Fibroblast of skin of left quadriceps (primary cell): ENCODE measurements around the gene KIF25.
A peak's percentile ranks its signal among the peaks of the same experiment; 100 is the strongest.
"Not testable (repeated sequence)": the region's sequence is repeated elsewhere in the genome, so short reads cannot be mapped to it uniquely, and the experiment has no call there.

Experiments used
- DNase-seq, 2 experiments: peaks; one replicate each; pipeline ENCODE4 v3.0.0-alpha.2; 2013; ENCODE audit warnings: low read depth in 2 of 2

Gene KIF25

GRCh38 chr6:167974640-167975344 is 22.7 kb upstream of the KIF25 start:
- peak in 1 of 2 experiments; percentile 4 for DNase-seq

GRCh38 chr6:167975458-167975857 is 22.0 kb upstream of the KIF25 start:
- DNase-seq = no peak

GRCh38 chr6:167976116-167976657 is 21.3 kb upstream of the KIF25 start:
- not testable (repeated sequence) for DNase-seq

GRCh38 chr6:167976708-167977107 is 20.8 kb upstream of the KIF25 start:
- no peak for DNase-seq

GRCh38 chr6:167977717-167978467 is 19.6 kb upstream of the KIF25 start:
- DNase-seq = no peak

DNA sequence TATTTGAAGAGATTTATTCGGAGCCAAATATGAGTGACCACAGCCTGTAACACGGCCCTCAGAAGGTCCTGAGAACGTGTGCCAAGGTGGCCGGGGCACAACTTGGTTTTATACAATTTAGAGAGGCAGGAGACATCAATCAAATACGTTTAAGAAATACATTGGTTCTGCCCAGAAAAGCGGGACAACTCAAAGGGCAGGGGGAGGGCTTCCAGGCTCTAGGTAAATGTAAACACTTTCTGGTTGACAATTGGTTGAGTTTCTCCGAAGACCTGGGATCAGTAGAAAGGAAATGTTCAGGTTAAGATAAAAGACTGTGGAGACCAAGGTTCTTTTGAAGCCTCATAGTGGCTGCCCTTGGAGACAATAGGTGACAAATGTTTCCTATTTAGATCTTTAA is 18.9 kb upstream of the KIF25 start:
- no peak for DNase-seq

DNA sequence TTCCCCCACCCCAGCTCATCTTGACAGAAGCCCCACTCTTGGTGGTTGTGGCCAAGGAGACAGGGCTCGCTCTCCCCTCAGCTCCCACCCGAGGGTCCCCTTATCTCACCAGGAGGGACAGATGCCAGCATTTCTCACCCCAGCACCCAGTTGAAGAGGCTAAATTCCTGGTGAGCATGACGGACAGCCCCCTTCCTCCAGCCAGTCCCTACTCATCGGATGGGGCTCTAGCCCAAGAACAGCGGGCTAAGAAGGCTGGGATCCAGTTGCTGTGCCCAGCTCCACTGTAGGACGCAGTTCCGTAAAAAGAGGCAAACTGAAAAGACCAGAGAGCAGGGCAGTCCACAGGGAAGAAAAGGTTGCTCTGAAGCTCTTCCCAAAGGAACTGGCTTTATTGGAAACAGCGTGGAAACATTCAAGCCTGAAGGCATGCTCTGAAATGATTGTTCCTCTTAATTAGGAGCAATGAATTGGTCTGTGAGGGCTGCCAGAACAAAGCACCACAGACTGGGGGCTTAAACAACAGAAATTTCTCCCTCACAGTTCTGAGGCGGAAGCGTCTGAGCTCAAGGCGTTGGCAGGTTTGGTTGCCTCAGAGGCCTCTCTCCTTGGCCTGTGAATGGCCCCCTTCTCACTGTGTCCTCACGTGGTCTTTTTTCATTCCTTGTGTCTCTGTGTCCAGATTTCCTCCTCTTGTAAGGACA is 17.9 kb upstream of the KIF25 start:
- no peak for DNase-seq

- no peak for DNase-seq
Measured at GRCh38 chr6:167980911-167981580, 16.4 kb upstream of the KIF25 start.

GRCh38 chr6:167981916-167982462 is 15.5 kb upstream of the KIF25 start:
- no peak for DNase-seq

GRCh38 chr6:167984144-167984719 is 13.2 kb upstream of the KIF25 start:
- no peak for DNase-seq

DNA sequence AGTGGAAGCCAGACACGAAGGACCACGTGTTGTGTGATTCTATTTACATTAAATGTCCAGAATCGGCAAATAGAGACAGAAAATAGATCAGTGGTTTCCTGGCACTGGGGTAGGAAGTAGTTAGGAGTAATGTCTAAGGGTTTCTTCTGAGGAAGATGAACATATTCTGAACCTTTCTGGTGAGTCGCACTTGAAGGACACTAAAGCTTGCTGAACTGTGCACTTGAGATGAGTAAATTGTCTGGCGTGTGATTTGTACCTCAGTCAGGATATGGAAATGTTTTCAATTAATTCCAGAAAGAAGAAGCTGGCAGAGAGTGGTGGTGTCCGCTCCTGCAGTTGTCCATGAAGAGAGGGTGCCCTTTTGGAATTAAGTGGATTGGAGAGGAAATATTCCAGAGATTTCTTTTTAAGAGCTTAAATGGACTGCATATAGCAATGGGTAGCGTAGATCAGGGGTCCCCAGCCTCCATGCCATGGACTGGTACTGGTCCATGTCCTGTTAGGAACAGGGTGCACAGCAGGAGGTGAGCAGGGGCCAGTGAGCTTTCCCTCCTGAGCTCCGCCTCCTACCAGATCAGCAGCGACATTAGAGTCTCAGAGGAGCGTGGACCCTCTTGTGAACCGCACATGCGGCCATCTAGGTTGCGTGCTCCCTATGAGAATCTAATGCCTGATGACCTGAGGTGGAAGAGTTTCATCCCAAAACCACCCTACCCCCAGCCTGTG is 12.4 kb upstream of the KIF25 start:
- peak in 1 of 2 experiments; percentile 10 for DNase-seq

DNA sequence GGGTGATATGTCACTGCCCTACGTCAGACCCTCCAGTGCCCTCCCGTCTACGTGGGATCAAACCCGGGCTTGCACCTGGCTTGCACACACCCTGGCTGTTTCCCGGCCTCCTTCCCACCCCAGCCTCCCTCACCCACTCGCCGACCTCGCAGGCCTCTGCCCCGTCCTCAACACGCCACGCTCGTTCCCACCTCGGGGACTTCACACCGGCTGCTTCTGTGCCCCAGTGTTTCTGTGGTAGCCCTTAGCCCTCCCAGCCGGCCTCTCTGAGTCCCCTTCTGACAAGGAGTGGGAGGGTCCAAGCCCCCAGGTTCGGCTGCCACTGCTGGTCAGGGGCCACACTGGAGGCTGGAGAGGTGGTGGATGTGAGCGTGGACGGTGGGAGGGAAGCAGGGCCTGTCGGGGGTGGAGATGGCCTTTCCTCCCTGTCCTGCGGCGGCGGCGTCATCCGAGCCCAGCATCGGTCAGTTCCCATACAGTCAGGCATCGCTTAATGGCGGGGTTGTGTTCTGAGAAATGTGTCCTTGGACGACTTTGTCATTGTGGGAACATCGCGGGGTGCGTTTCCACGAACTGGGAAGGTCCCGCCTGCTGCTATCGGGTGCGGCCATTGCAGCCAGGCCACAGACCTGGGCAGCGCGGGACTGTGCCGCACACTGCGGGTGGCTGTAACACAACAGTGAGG is 11.4 kb upstream of the KIF25 start:
- DNase-seq = no peak

DNA sequence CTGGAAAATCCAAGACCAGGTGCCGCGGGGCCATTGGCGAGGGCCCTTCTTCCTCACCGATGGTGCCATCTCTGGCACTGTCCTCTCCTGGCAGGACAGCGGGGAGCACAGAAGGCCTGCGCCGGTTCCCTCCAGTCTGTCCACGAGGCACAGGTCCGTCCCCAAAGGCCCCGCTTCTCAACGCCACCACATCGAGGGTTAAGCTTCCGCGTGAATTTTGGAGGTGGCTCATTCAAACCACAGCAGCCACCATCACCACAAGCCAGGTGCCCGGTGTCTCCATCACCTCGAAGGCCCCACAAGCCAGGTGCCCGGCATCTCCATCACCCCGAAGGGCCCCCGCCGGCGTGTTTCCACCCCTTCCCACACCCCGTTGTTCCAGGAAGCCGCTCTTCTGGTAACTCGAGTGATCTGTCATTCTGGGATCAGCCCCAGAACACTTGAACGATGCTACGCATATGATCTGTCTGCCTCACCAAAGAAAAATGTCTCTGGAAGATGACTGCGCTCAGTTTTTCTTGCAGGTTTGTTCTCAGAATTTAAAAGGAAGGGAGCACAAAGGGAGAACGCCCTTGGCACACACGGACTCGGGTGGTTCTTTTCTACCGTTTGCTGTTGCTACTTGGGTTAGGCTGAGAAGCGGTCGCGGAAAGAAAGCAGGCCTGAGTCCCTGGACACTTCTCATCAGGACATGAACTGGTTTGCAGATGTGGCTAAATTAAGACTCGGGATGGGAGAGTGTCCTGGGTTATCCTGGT is 9.9 kb upstream of the KIF25 start:
- DNase-seq = no peak

DNA sequence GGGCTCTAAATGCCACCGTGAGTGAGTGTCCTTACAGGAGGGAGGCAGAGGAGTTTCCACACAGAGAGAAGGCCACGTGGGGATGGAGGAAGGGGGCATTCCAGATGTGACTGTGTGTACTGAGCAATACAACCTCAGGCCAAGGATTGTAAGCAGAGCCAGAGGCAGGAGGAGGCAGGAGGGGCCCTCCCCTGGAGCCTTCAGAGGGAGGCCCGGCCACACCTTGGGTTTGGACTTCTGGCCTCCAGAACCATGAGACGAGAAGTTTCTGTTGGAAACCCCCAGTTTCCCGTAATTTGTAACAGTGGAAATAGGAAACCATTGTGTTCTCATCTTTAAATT is 9.3 kb upstream of the KIF25 start:
- DNase-seq = no peak

DNA sequence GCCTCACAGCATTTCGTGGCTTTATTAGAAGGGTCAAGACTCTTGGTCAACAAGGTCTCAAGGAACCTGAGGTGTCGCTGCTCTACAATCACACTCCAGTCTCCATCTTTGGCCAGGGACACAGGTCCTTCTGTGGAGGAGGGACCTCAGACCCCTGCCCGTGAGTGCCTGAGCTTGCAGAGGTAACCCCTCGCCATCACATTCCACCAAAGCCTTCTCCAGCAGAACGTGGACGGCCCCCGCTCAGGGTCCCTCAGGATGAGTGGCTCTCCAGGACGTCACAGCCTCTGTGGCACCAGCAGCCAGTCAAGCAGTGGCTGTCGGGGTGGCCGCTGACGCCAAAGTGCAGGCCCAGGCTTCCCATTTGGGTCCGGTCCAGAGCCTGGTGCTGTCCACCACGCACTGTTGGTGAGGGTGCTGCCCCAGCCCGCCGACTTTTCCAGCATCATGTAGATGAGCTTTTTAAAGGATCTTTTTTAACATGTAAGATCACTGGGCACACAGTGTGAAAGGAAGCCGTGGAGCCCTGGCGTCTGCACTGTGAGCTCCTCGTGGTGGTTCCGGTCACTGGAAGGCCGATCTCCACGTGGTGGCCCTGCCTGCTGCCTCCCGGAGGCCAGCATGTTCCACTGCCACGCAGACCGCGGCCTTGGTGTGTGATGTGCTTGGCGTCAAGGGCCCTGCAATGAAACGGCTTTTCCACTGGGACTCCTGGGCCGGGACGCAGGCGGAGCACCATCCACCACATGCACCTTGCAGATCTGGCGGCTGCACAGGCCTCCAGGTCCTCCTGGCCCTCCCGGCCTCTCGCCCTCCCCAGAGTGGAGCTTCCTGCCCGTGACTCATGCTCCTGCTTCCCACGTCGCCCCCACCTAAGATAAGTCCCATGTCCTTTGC is 8.3 kb upstream of the KIF25 start:
- no peak for DNase-seq

GRCh38 chr6:167990016-167990945 is 7.2 kb upstream of the KIF25 start:
- no peak for DNase-seq

- no peak for DNase-seq
Measured at GRCh38 chr6:167993169-167993568, 4.3 kb upstream of the KIF25 start.
